KG1 (cell line): ENCODE results near the gene TMEM131L.

Experiments
- DNase-seq: peaks from one replicate; lab custom pipeline; 2025; lab: John Stamatoyannopoulos, UW

TMEM131L gene

GRCh38 chr4:153623491-153623890 is 157.3 kb downstream of the TMEM131L start:
- DNase-seq: no peak

- DNase-seq: no peak
Observed at GRCh38 chr4:153628796-153629315, 162.7 kb downstream of the TMEM131L start.

DNA sequence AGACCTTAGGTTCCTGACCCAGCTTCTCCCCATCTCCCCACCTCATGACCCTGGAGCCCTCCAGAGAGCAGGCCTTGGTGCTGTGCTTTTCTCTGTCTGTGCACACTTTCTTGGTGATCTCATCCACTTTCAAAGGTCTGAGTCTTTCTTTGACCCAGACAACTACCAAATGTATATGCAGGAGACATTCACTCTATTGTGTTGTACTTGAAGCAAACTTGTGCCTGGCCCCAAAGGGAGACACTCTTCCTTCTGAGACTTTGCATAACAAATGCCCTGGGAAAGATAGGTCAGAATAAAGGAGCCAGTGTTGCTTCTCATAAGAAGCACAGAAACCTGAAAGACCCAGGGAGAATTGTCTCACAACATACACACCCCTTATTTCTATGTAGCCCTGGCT is 163.6 kb downstream of the TMEM131L start:
- no peak for DNase-seq

- no peak for DNase-seq
Observed at GRCh38 chr4:153634738-153635353, 168.7 kb downstream of the TMEM131L start.

DNA sequence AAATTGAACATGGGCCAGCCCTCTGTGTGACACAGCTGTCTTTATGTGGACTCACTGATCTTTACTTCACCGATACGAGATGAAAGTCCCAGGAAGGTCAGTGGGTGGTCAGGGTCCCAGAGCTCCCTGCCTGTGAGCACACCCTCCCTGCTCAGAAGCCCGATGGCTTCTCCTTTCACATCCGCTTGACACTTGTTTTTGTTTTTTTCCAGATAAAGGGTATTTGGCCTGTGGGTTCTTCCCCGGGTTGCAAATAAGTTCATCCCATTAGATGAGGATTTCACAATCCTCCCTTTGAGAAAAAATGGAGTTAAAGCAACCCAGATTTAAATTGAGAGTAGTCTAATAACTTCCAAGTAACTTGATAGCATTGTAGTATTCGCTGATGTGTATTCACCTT is 169.7 kb downstream of the TMEM131L start:
- no peak for DNase-seq

DNA sequence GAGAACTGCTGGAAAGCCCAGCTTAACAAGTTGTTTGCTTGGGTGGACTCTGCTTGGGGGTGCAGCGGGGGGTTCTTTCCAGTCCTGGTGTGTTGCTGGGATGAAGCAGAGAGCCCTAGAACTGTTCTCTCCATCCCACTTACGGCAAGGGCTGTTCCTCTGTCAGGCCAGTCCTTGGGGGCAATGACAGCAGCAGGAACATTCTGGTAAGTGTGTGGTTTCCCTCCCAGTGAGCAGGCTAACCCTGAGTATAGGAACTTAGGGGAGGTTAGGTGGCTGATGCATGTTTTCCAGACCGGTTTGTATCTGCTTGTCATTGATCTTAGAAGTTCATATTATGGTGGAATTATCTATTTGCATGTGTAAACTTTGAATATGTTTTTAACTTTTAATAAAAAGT is 171.0 kb downstream of the TMEM131L start:
- no peak for DNase-seq

DNA sequence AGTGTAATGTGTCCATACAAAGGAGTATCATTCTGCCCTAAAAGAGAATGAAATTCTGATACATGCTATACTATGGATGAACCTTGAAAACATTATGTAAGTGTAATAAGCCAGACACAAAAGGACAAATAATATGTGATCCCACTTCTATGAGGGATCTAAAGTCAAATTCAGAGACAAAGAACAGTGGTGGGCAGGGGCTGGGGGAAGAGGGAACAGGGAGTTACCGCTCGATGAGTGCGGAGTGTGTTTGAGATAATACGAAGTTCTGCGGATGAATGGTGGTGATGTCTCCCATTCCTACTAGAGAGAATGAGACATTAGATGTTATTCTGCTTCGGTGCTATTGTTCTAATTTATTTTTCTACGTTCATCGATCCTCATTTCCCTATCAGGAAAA is 171.9 kb downstream of the TMEM131L start:
- no peak for DNase-seq

DNA sequence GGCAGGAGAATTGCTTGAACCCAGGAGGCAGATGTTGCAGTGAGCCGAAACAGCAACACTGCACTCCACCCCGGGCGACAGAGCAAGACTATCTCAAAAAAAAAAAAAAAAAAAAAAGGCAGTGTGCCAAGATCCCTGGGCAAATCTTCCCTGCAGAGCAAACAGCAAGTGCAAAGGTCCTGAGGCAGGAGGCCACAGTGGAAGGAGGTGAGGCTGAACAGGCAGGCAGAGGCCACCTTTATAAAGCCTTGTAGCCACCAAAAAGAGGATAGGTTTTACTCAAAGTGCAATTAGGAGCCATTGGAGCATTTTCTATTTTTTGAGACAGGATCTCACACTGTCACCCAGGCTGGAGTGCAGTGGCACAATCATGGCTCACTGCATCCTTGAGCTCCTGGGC is 172.8 kb downstream of the TMEM131L start:
- DNase-seq: no peak

GRCh38 chr4:153639833-153640802 is 174.0 kb downstream of the TMEM131L start:
- DNase-seq: no peak

DNA sequence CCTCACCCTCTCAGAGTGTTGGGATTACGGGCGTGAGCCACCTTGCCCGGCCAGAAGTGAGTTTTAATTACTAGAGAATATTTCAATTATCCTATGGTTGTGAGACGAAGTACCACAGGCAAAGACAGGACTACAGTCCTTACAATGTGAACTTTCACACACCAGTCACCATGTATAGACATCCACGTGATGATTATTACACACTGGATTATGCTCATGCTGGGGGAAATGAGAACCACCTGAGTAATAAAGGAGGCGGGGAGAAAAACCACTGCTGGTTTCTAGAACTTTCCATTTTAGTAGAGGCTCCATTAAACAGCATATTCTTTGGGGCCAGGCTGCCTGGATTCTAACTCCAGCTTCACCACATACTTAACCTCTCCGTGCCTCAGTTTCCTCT is 175.4 kb downstream of the TMEM131L start:
- no peak for DNase-seq

DNA sequence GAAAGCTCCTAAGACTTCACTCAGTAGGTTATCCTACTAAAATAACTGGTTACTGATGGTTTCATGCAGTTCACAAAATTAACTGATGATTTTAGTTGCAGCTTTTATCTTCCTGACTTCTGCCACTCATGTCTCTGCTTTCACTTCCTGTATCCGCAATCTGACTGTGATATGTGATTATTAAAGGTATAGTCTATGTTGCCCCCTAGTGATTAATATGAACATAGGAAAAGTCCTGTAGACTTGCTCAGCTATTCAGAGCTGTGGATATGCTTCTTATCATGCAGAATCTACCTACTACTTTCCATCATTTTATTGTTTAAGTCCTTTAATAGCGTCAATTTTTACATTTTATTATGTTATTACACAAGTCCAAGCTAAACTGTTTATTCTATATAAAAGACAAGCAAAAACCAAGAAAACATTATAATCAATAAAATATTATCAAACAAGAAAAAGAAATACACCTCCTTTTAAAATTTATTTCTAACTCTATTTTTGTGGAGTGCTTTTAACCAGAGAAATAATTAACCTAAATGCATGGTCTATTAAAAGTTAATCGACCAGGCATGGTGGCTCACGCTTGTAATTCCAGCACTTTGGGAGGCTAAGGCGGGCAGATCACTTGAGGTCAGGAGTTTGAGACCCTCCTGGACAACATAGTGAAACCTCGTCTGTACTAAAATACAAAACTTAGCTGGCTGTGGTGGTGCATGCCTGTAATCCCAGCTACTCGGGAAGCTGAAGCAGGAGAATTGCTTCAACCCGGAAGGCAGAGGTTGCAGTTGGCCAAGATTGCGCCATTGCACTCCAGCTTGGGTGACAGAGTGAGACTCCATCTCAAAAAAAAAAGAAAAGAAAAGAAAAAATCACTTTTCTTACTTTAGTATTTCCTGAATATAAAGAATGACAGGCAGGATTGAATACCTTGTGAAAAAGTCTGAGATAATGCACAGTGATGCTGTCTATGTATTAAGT is 177.5 kb downstream of the TMEM131L start:
- no peak for DNase-seq

GRCh38 chr4:153645183-153645582 is 179.0 kb downstream of the TMEM131L start:
- no peak for DNase-seq

GRCh38 chr4:153646261-153646660 is 180.1 kb downstream of the TMEM131L start:
- no peak for DNase-seq

- DNase-seq: no peak
Observed at GRCh38 chr4:153646978-153647377, 180.8 kb downstream of the TMEM131L start.

- no peak for DNase-seq
Observed at GRCh38 chr4:153647975-153648374, 181.8 kb downstream of the TMEM131L start.

- no peak for DNase-seq
Observed at GRCh38 chr4:153649572-153649991, 183.4 kb downstream of the TMEM131L start.

DNA sequence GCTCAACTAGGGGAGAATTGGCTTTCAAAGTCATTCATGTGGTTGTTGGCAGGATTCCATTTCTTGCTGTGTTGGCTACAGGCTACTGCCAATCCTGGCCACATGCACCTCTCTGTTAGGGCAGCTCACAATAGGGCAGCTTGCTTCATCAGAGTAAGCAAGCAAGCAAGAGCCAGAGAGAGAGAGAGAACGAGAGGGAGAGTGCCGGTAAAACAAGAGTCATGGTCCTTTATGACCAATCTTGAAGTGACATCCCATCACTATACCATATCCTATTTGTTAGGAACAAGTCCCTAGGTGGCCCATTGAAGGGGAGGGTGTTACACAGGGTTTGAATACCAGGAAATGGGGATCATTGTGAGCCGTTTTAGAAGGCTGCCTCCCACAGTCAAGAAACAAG is 185.0 kb downstream of the TMEM131L start:
- no peak for DNase-seq

DNA sequence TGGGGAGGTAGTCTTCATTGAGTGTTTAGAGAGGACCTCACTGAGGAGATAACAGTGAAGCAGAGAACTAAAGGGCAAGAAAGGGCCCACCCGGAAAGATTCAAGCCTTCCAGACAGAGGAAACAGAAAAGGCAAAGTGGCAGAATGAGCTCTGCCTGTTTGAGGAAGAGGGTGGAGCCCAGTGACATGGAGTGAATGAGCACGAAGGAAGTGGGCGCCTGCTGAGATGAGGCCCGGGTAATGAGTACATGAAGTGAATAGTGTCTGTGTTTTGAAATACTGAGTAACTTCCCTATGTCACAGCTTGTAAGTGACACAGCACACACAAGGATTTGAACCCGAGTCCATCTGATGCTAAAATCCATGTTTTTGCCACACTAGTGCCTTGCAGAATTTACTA is 185.4 kb downstream of the TMEM131L start:
- DNase-seq: no peak

- DNase-seq: no peak
Observed at GRCh38 chr4:153652051-153652784, 186.1 kb downstream of the TMEM131L start.

DNA sequence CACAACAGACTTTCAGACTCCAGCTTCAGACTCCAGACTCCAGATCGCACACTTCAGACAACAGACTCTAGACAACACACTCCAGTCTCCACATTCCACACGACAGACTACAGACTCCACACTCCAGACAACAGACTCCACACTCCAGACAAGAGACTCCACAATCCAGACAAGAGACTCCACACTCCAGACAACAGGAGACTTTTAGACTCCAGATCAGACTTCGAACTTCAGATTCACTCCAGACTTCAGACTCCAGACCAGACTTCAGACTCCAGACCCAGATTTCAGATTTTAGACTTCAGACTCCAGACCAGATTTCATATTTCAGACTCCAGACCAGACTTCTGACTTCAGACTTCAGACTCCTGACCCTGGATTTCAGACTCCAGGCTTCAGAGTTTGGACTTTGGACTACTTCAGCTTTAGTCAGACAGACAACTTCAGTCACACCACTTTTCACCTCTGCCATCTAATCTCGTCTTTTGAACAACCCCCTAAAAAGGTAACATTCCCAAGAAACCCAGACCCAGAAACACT is 188.9 kb downstream of the TMEM131L start:
- DNase-seq: no peak

DNA sequence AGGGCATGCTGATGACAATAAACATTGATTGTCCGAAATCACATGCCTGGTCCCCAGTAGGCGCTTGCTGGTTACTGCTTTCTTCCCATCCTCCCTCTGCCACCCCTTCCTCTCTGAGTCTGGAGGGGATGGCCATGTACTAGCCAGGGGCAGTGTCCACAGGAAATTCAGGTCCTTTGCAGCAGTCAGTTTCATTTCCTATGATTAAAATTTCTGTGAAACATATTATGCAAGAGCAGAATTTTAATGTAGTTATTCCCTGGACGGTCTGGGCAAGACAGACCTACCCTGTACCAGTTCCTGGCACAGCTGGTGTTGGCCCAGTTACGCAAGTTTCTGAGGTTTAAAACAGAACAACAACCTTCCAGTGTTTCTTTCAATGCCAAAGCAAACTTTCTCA is 189.8 kb downstream of the TMEM131L start:
- DNase-seq: no peak
